Mesothelial cell of epicardium (in vitro differentiated cells): Measurements from ENCODE around the gene ATXN1. TPM values are rescaled to one million over a fixed set of nuclear protein-coding genes. Genes with fewer than 3 reads are reported as not detected.

Source experiments
- DNase-seq, 2 experiments: peaks; one replicate each; pipeline ENCODE4 v3.0.0; 2021; ENCODE audit warnings: low spot score in 2 of 2; ENCODE audit not compliant: unreplicated experiment in 2 of 2
- H3K27ac Mint-ChIP-seq: 2 replicates; pipeline ENCODE4 v1.8.0; 2021; ENCODE audit warnings: mixed read lengths
- H3K27me3 Mint-ChIP-seq: 2 replicates; pipeline ENCODE4 v1.8.0; 2021; ENCODE audit warnings: low read depth, mixed read lengths
- H3K36me3 Mint-ChIP-seq: 2 replicates; pipeline ENCODE4 v1.8.0; 2021; ENCODE audit warnings: mixed read lengths
- H3K4me1 Mint-ChIP-seq: 2 replicates; pipeline ENCODE4 v1.8.0; 2021; ENCODE audit warnings: mixed read lengths
- H3K4me3 Mint-ChIP-seq: 2 replicates; pipeline ENCODE4 v1.8.0; 2021; ENCODE audit warnings: mild to moderate bottlenecking, moderate library complexity, mixed read lengths
- H3K9me3 Mint-ChIP-seq: 2 replicates; pipeline ENCODE4 v1.8.0; 2021; ENCODE audit warnings: mixed read lengths
- total RNA-seq: library from RNA; stranded (reverse); gene quantifications from 3 replicates; pipeline ENCODE4 v1.2.1, GENCODE V29; 2021
- TF ChIP-seq, protein P1 (sequence below): fragments of 200-600 bp; sonication (generic); IDR thresholded peaks from one replicate; pipeline ENCODE4 v1.5.0; 2021; ENCODE audit warnings: antibody characterized with exemption; ENCODE audit not compliant: unreplicated experiment

Gene ATXN1
- total RNA-seq, 1 donor from 2014 or later = 59.5 TPM

DNA sequence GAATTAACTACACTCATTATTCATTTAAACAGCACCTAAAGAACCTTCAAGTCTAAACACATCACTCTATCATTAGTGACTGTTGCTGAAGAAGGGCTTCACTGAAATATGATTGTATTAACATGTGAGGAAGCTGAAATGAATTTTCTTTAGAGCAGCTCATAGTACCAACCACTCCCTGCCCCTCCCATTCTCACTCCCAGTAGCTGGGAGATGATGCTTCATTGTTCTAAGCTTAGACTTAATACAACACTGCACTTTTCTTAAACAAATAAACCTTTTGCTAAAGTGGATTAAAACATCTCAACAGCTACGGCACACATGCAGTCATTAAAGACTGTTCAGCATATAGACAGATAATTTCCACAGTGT, 63.1 kb downstream of the ATXN1 start:
- Mint-ChIP-seq H3K9me3 (no peaks in the 10 kb centered on the region), H3K4me3 (no peak overlapping the region), H3K27ac (no peak overlapping the region), H3K36me3 (peaks cover 4% of the 10 kb centered on the region), H3K4me1 (peaks cover 36% of the 10 kb centered on the region), H3K27me3 (no peaks in the 10 kb centered on the region)
- TF ChIP-seq, protein P1, sequence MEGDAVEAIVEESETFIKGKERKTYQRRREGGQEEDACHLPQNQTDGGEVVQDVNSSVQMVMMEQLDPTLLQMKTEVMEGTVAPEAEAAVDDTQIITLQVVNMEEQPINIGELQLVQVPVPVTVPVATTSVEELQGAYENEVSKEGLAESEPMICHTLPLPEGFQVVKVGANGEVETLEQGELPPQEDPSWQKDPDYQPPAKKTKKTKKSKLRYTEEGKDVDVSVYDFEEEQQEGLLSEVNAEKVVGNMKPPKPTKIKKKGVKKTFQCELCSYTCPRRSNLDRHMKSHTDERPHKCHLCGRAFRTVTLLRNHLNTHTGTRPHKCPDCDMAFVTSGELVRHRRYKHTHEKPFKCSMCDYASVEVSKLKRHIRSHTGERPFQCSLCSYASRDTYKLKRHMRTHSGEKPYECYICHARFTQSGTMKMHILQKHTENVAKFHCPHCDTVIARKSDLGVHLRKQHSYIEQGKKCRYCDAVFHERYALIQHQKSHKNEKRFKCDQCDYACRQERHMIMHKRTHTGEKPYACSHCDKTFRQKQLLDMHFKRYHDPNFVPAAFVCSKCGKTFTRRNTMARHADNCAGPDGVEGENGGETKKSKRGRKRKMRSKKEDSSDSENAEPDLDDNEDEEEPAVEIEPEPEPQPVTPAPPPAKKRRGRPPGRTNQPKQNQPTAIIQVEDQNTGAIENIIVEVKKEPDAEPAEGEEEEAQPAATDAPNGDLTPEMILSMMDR = no peak
- DNase-seq = no peak

DNA sequence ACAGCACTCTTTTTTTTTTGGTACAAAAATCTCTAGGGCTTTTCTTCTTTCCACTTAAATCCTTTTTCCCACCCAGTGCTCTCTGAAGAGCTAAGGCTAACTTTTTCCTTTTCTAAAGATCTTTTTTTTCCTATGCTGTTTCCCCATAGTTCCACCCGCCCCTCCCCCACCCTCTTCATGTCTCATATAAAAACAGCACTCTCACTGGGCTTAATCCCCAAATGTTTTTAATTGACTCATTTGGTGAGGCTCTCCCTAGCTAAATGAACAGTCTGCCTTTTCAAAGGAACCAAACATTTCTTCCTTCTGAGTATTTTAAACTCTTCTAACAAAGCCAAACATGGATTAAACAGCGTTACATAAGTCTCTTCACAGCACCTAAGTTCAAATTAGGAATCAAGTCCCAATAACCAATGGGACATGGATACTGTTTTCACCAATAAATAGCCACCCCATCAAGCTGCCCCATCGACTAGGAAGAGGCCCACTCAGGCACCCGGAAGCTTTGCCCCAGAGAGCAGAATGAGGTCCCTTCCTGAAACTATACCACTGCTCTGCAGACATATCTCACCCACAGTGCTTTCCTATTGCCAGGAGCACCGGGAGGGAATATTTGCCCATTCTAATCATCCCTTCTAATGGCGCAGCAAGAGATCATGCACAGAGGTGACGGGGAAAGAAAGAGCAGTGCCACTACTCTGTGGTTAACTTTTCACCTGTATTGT, 63.7 kb downstream of the ATXN1 start:
- DNase-seq = no peak
- Mint-ChIP-seq H3K36me3 (peaks cover 4% of the 10 kb centered on the region), H3K27ac (peak overlapping the region; percentile 45), H3K4me1 (peaks cover 36% of the 10 kb centered on the region), H3K9me3 (no peaks in the 10 kb centered on the region), H3K27me3 (no peaks in the 10 kb centered on the region), H3K4me3 (no peak overlapping the region)
- TF ChIP-seq, protein P1 = no peak

DNA sequence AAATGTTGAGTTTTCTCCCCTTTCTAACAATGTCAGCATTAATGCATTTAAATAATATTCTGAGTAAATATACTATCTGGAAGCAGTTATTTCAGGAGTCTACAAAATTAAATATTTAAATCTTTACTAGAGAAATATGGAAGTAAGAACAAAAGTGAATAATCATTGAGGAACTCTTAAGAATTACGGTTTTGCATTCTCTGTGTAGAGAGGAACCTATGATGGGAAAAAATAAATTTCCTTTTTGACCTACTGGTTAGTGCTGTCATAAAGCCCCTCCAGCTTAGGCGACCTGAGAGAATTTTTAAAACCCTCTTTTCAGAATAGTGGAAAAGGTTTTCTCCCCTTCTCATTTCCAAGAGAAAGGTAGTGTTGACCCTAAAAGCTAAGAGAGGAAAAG, 64.8 kb downstream of the ATXN1 start:
- TF ChIP-seq, protein P1 = no peak
- H3K27me3 Mint-ChIP-seq = no peaks in the 10 kb centered on the region
- no peaks in the 10 kb centered on the region for H3K9me3 Mint-ChIP-seq
- no peak for DNase-seq
- H3K27ac Mint-ChIP-seq = no peak overlapping the region
- peaks cover 36% of the 10 kb centered on the region for H3K4me1 Mint-ChIP-seq
- no peak overlapping the region for H3K4me3 Mint-ChIP-seq
- H3K36me3 Mint-ChIP-seq = peaks cover 4% of the 10 kb centered on the region

DNA sequence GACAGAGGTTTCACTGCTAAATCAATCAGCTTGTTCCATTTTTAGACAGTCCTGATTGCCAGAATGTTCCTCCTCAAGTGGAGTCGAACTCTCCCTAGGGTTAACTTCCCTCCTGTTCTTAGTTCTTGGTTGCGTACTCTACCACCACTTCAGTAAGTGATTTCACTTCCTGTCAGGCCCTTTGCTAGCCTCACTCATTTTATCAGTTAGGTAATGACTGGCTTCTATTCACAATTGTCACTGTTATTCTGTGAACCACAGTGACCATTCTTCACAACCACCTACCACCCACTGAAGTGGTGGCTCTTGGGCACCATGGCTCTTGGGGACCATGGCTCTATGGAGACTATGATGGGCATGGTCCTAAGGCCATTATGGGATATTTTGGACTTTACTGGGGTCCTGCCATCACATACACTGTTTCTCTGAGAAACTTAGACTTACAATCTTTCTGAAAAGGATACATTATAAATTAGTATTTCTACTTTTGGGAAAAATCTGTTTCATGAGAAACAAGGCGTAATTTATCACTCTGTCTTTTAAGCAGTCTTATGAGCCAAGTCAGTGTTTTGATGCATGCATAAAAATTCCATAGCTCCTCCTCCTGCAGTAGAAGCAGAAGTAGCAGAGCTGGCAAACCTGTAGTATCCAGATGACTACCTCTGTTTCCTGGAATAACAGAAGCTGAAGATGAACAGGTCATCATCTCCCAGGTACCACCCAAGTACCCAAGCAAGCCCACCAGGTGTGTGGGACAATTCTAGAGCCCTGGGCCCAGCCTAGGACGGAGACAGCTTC, 66.3 kb downstream of the ATXN1 start:
- TF ChIP-seq, protein P1 = no peak
- DNase-seq = no peak
- no peak overlapping the region for H3K27ac Mint-ChIP-seq
- H3K27me3 Mint-ChIP-seq = no peaks in the 10 kb centered on the region
- H3K9me3 Mint-ChIP-seq = no peaks in the 10 kb centered on the region
- H3K4me3 Mint-ChIP-seq = no peak overlapping the region
- H3K4me1 Mint-ChIP-seq = peaks cover 26% of the 10 kb centered on the region
- H3K36me3 Mint-ChIP-seq = peaks cover 4% of the 10 kb centered on the region

DNA sequence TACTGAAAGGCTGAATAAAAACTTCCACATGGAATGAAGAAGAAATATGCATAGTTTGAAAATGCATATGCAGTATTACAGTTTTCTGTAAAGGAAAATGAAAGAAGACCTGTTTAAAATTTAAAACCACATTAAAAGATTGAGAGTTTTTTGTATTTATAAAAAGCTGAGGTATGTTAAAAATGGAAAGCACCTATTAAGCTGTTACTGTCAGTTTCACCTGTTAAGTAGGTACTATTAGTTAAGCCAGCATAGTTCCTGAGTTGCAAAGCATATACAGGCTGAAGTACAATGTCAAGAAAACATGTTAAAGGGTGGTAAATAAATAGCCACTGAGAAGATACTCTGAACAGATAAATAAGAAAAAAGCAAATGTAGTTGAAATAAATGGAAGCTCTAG, 69.9 kb downstream of the ATXN1 start:
- no peaks in the 10 kb centered on the region for H3K27me3 Mint-ChIP-seq
- no peak overlapping the region for H3K27ac Mint-ChIP-seq
- no peak for DNase-seq
- no peaks in the 10 kb centered on the region for H3K9me3 Mint-ChIP-seq
- H3K36me3 Mint-ChIP-seq = peaks cover 4% of the 10 kb centered on the region
- no peak overlapping the region for H3K4me3 Mint-ChIP-seq
- TF ChIP-seq, protein P1 = no peak
- no peaks in the 10 kb centered on the region for H3K4me1 Mint-ChIP-seq
